ENCODE measurements around the gene NFKBIB.

Gene NFKBIB

GRCh38 chr19:38949580-38950367 is 50.0 kb downstream of the NFKBIB start:
- H3K9me3 ChIP-seq (ENCODE audit: control insufficient read depth, low read length) = no peaks in the 10 kb centered on the region
- H3K36me3 ChIP-seq (ENCODE audit: control insufficient read depth, insufficient read depth, low read length) = peaks cover 38% of the 10 kb centered on the region
- H3K27ac ChIP-seq (ENCODE audit: low read depth, low read length, severe bottlenecking) = no peak overlapping the region
- WGBS, 2 experiments (ENCODE audit: insufficient coverage in 2 of 2) = 59 to 67% methylated on average over 36 to 64 of the region's 72 CpGs
- H3K4me3 ChIP-seq (ENCODE audit: extremely low read depth, insufficient read depth, low read length, poor library complexity, severe bottlenecking) = no peak overlapping the region
- no peaks in the 10 kb centered on the region for H3K4me1 ChIP-seq (ENCODE audit: control insufficient read depth, insufficient read depth, low read length, poor library complexity, severe bottlenecking)

GRCh38 chr19:38951187-38951586 is 51.4 kb downstream of the NFKBIB start:
- Histone ChIP-seq H3K36me3 (ENCODE audit: control insufficient read depth, insufficient read depth, low read length) (peaks cover 31% of the 10 kb centered on the region), H3K9me3 (ENCODE audit: control insufficient read depth, low read length) (no peaks in the 10 kb centered on the region), H3K4me3 (ENCODE audit: extremely low read depth, insufficient read depth, low read length, poor library complexity, severe bottlenecking) (no peak overlapping the region), H3K4me1 (ENCODE audit: control insufficient read depth, insufficient read depth, low read length, poor library complexity, severe bottlenecking) (no peaks in the 10 kb centered on the region), H3K27ac (ENCODE audit: low read depth, low read length, severe bottlenecking) (no peak overlapping the region)
- WGBS, 2 experiments (ENCODE audit: insufficient coverage in 2 of 2) = 100% methylated on average over 1 of the region's 3 CpGs; no CpG with 5 or more reads in 1 of the 2 experiments

DNA sequence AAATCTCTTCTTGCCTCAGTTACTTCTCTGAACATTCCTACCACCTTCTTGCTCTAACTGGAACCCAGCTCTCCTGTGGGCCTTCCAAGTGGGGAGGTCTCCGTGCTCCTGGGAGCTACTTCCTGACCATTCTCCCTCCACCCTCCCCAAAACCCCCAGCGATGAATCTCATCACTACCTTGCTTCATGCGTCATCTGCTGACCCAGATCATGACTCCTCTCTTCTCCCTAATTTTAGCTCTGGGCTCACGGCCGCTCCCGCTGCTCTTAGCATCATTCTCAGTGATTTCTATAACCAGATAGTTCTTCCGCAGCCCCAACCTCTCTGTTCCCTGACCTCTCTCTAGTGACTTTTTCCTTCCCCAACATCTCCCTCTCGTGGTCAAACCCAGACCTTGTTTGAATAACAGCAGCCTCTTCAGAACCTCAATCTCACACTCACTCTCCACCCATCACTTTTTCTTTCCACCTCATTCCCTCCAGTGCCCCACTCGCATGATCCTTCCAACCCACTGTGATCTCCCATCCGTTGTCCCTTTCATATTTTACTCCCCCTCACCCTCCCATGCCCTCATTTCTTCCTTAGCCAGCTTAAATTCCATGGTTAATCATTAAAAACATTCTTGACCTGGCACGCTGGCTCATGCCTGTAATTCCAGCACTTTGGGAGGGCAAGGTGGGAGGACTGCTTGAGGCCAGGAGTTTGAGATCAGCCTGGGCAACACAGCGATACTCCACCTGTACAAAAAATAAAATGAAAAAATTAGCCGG is 52.8 kb downstream of the NFKBIB start:
- Histone ChIP-seq H3K9me3 (ENCODE audit: control insufficient read depth, low read length) (no peaks in the 10 kb centered on the region), H3K4me1 (ENCODE audit: control insufficient read depth, insufficient read depth, low read length, poor library complexity, severe bottlenecking) (no peaks in the 10 kb centered on the region), H3K36me3 (ENCODE audit: control insufficient read depth, insufficient read depth, low read length) (peaks cover 26% of the 10 kb centered on the region), H3K27ac (ENCODE audit: low read depth, low read length, severe bottlenecking) (no peak overlapping the region), H3K4me3 (ENCODE audit: extremely low read depth, insufficient read depth, low read length, poor library complexity, severe bottlenecking) (no peak overlapping the region)
- 72 to 77% methylated on average over 11 to 12 of the region's 13 CpGs for WGBS, 2 experiments (ENCODE audit: insufficient coverage in 2 of 2)

DNA sequence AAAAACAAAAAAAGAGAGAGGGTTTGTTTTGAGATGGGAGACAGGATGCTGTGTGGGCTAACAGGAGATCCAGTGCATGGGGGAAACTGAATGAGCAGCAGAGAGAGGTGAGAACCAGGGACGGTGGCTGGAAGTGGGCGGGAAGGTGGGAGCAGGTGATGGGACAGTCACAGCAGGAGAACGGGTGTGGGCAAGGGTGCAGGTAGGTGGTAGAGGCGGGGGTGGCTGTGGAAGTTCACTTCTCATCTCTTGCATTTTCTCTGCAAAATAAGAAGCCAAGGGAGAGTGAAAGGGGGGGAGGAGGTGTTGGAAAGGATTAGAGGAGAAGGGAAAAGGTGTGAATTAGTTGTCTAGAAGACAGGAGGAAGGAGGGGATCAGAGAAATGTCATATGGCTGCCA is 53.9 kb downstream of the NFKBIB start:
- no peak overlapping the region for H3K4me3 ChIP-seq (ENCODE audit: extremely low read depth, insufficient read depth, low read length, poor library complexity, severe bottlenecking)
- H3K36me3 ChIP-seq (ENCODE audit: control insufficient read depth, insufficient read depth, low read length) = peaks cover 20% of the 10 kb centered on the region
- H3K4me1 ChIP-seq (ENCODE audit: control insufficient read depth, insufficient read depth, low read length, poor library complexity, severe bottlenecking) = no peaks in the 10 kb centered on the region
- H3K9me3 ChIP-seq (ENCODE audit: control insufficient read depth, low read length) = no peaks in the 10 kb centered on the region
- 55 to 76% methylated on average over 3 of the region's 4 CpGs for WGBS, 2 experiments (ENCODE audit: insufficient coverage in 2 of 2)
- no peak overlapping the region for H3K27ac ChIP-seq (ENCODE audit: low read depth, low read length, severe bottlenecking)

- H3K4me1 ChIP-seq (ENCODE audit: control insufficient read depth, insufficient read depth, low read length, poor library complexity, severe bottlenecking) = no peaks in the 10 kb centered on the region
- WGBS, 2 experiments (ENCODE audit: insufficient coverage in 2 of 2) = 100% methylated on average over 1 of the region's 2 CpGs
- H3K4me3 ChIP-seq (ENCODE audit: extremely low read depth, insufficient read depth, low read length, poor library complexity, severe bottlenecking) = no peak overlapping the region
- H3K27ac ChIP-seq (ENCODE audit: low read depth, low read length, severe bottlenecking) = no peak overlapping the region
- peaks cover 27% of the 10 kb centered on the region for H3K36me3 ChIP-seq (ENCODE audit: control insufficient read depth, insufficient read depth, low read length)
- H3K9me3 ChIP-seq (ENCODE audit: control insufficient read depth, low read length) = no peaks in the 10 kb centered on the region
Observed at GRCh38 chr19:38956264-38956663, 56.5 kb downstream of the NFKBIB start.

DNA sequence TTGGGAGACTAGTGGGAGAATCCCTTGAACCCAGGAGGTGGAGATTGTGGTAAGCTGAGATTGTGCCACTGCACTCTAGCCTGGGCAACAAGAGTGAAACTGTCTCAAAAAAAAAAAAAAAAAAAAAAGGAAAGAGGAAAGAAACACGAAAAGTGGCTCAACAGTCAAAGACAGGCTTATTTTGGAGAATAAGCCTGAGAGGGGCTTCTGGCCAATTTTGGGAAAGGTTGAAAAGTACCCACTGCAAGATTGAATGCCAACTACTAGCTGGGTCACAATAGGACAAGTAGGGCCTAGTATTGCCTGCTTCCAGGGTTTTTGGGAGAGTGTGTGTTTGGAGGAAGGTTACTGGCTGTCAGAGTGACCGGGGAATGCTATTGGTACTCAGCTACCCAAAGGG is 58.5 kb downstream of the NFKBIB start:
- Histone ChIP-seq H3K36me3 (ENCODE audit: control insufficient read depth, insufficient read depth, low read length) (peaks cover 28% of the 10 kb centered on the region), H3K4me1 (ENCODE audit: control insufficient read depth, insufficient read depth, low read length, poor library complexity, severe bottlenecking) (no peaks in the 10 kb centered on the region), H3K4me3 (ENCODE audit: extremely low read depth, insufficient read depth, low read length, poor library complexity, severe bottlenecking) (no peak overlapping the region), H3K27ac (ENCODE audit: low read depth, low read length, severe bottlenecking) (no peak overlapping the region), H3K9me3 (ENCODE audit: control insufficient read depth, low read length) (no peaks in the 10 kb centered on the region)
- 92 to 100% methylated on average over 1 to 2 of the region's 2 CpGs for WGBS, 2 experiments (ENCODE audit: insufficient coverage in 2 of 2)

Data from mesodermal cell (in vitro differentiated cells).